BJ (cell line): ENCODE measurements around the gene CEACAM3. TPM values are rescaled to one million over a fixed set of nuclear protein-coding genes. Genes with fewer than 3 reads are reported as not detected.

ENCODE experiments used
- CTCF ChIA-PET: fragments of 350-600 bp; formaldehyde crosslinking; extraction: SDS; loops from one replicate; lab custom pipeline; 2021; ENCODE audit warnings: antibody characterized with exemption, inconsistent platforms; lab: Yijun Ruan, JAX
- POLR2A ChIA-PET: fragments of 300-600 bp; sonication (Branson Sonifier 250); formaldehyde crosslinking; extraction: SDS; loops from one replicate; lab custom pipeline; 2021; ENCODE audit warnings: antibody characterized with exemption; lab: Charles Lee
- DNase-seq: peaks from one replicate; pipeline ENCODE4 v3.0.0-alpha.2; 2011; ENCODE audit warnings: low read depth
- H3K27me3 ChIP-seq: 2 replicates; pipeline ENCODE4 v1.6.0; 2011; ENCODE audit warnings: low read length; ENCODE audit not compliant: control insufficient read depth, insufficient read depth
- H3K36me3 ChIP-seq: 2 replicates; pipeline ENCODE4 v1.5.1; 2011; ENCODE audit warnings: low read length; ENCODE audit not compliant: control insufficient read depth, insufficient read depth
- H3K4me3 ChIP-seq: 2 replicates; pipeline ENCODE4 v1.5.1; 2011; ENCODE audit warnings: low read depth, mild to moderate bottlenecking, control low read depth, low read length
- polyA plus RNA-seq: library from polyadenylated mRNA; depleted of rRNA; stranded (reverse); fragments of >200 nt; gene quantifications from 2 replicates; pipeline ENCODE4 v1.2.3, GENCODE V29; 2011
- TF ChIP-seq, protein P1 (sequence below): IDR thresholded peaks from 2 replicates; pipeline ENCODE4 v1.5.1; 2011; ENCODE audit warnings: low read depth, mild to moderate bottlenecking, control low read depth, inconsistent platforms, low read length, moderate library complexity; ENCODE audit not compliant: insufficient read depth

The CEACAM3 gene
- polyA plus RNA-seq, 1 experiment = not detected

- H3K27me3 ChIP-seq = peaks cover 8% of the 10 kb centered on the region; the same call in 1 of the 2 replicates
- no peak for DNase-seq
- H3K4me3 ChIP-seq = no peak overlapping the region
- ChIA-PET CTCF (interaction anchor here (2.0 kb wide), 1 partner anchor 7 kb away, joined by 8 read pairs; no protein-coding TSS in a partner anchor), POLR2A (no interaction called here)
- no peaks in the 10 kb centered on the region for H3K36me3 ChIP-seq
- TF ChIP-seq, protein P1, sequence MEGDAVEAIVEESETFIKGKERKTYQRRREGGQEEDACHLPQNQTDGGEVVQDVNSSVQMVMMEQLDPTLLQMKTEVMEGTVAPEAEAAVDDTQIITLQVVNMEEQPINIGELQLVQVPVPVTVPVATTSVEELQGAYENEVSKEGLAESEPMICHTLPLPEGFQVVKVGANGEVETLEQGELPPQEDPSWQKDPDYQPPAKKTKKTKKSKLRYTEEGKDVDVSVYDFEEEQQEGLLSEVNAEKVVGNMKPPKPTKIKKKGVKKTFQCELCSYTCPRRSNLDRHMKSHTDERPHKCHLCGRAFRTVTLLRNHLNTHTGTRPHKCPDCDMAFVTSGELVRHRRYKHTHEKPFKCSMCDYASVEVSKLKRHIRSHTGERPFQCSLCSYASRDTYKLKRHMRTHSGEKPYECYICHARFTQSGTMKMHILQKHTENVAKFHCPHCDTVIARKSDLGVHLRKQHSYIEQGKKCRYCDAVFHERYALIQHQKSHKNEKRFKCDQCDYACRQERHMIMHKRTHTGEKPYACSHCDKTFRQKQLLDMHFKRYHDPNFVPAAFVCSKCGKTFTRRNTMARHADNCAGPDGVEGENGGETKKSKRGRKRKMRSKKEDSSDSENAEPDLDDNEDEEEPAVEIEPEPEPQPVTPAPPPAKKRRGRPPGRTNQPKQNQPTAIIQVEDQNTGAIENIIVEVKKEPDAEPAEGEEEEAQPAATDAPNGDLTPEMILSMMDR = no peak
These were observed 47.0 kb downstream of the CEACAM3 start for GRCh38 chr19:41843371-41843770.

GRCh38 chr19:41844601-41845000, 48.2 kb downstream of the CEACAM3 start, which contains the start of gene LYPD4:
TSS of gene LYPD4 (minus strand) at chr19:41844683. CDS start at chr19:41839285, 5,398 bp downstream.
- peaks cover 3% of the 10 kb centered on the region; the same call in 1 of the 2 replicates for H3K27me3 ChIP-seq
- ChIA-PET POLR2A (no interaction called here), CTCF (interaction anchor here (2.0 kb wide), 1 partner anchor 9 kb away, joined by 8 read pairs; no protein-coding TSS in a partner anchor)
- TF ChIP-seq, protein P1 = no peak
- no peaks in the 10 kb centered on the region for H3K36me3 ChIP-seq
- no peak within 1 kb of the TSS for H3K4me3 ChIP-seq
- DNase-seq = no peak

DNA sequence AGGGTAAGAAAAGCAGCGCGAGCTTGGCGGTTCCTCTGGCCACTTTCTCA, 48.4 kb downstream of the CEACAM3 start, which contains the start of gene DMRTC2:
DMRTC2 (plus strand) TSS at position 42 of the 50 bp plus-strand sequence. CDS start 2,387 bp downstream, outside the sequence.
- ChIA-PET CTCF (interaction anchor here (2.0 kb wide), 1 partner anchor 9 kb away, joined by 8 read pairs; no protein-coding TSS in a partner anchor), POLR2A (no interaction called here)
- peaks cover 3% of the 10 kb centered on the region; the same call in 1 of the 2 replicates for H3K27me3 ChIP-seq
- H3K4me3 ChIP-seq = no peak within 1 kb of the TSS
- no peaks in the 10 kb centered on the region for H3K36me3 ChIP-seq
- no peak for DNase-seq
- TF ChIP-seq, protein P1 = no peak

DNA sequence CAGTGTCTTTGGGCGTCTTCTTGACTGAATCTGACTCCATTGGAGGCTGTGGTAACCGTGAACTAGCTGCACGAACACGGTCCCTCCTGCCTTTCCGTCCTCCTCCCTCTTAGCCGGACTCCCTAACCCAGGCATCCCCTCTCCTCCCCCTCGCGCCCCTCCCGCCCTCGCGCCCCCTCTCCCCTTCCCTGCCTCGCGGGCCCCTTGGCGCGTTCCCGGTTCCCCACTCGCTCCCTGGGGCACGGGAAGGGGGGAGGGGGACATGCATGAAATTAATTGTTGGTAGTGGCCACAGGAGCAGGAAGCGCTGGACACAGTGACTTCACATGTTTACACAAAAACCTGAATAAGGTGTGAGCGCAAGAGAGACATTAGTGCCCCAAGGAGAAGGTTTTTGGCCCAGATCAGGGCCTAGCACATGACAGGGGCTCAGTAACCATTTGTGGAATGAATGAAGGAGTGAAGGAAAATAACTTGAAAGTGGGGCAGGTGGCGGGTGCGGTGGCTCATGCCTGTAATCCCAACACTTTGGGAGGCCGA, 48.7 kb downstream of the CEACAM3 start:
- CTCF ChIA-PET = interaction anchor here (2.0 kb wide), 1 partner anchor 9 kb away, joined by 8 read pairs; no protein-coding TSS in a partner anchor
- H3K4me3 ChIP-seq = no peak overlapping the region
- H3K36me3 ChIP-seq = no peaks in the 10 kb centered on the region
- POLR2A ChIA-PET = no interaction called here
- H3K27me3 ChIP-seq = peaks cover 3% of the 10 kb centered on the region; the same call in 1 of the 2 replicates
- DNase-seq = no peak
- TF ChIP-seq, protein P1 = no peak

DNA sequence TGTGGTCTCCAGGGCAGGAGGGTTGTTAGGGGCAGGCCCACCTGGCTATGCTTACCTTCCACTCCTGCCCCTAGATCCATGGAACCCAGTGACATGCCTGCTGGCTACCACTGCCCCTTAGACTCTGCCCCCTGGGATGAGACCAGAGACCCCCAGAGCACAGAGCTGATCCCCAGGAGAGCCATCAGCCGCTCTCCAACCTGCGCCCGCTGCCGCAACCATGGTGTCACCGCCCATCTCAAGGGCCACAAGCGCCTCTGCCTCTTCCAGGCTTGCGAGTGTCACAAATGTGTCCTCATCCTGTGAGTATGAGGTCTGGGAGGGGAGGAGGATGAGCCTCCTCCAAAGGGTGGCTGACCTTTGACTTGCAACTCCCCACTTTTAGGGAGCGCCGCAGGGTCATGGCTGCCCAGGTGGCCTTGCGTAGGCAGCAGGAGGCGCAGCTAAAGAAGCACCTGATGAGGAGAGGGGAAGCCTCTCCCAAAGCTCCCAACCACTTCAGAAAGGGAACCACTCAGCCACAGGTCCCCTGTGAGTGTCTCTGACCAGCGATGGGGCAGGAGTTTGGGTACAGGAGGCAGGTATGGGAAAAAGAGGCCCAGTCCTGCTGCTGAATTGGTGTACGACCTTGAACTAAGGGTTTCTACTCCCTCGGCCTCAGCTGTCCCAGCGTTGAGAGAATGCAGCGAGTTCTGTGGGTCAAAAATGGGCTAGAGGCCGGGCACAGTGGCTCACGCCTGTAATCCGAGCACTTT, 51.1 kb downstream of the CEACAM3 start:
- ChIA-PET CTCF (interaction anchor here (3.0 kb wide), 1 partner anchor 12 kb away, joined by 18 read pairs; no protein-coding TSS in a partner anchor), POLR2A (no interaction called here)
- no peak for DNase-seq
- Histone ChIP-seq H3K27me3 (peaks cover 13% of the 10 kb centered on the region), H3K36me3 (no peaks in the 10 kb centered on the region), H3K4me3 (no peak overlapping the region)
- TF ChIP-seq, protein P1 = no peak
